ENCODE measurements around the gene SORL1-AS1.

SORL1-AS1 gene

DNA sequence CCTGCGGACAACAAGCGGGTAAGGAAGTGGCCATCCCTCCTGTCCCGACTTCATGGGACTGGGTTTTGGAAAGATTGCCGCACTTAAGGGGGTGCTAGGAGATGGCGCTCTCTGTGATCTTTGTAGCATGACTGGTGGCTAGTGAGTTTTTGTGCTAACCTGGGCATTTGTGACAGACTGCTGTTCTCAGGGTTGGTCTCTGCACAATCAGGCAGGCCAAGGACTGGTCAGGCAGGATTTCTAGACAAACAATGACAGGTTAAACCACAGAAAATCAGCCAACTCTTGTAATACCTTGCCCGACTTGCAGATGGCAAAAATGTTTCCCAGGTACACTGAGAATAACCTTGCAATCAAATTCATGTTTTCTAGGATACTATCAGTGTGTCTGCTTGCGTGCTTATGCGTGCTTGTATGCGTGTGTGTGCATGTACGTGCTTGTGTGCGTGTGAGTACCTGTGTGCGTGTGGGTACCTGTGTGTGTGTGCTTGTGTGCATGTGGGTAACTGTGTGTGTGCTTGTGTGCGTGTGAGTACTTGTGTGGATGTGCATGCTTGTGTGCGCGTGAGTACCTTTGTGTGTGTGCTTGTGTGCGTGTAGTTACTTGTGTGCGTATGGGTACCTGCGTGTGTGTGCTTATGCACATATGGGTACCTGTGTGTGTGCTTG, 25.6 kb upstream of the SORL1-AS1 start:
- Histone ChIP-seq H4K91ac (ENCODE audit: insufficient read depth, low read depth, low read length) (no peak overlapping the region), H2AK5ac (ENCODE audit: low read depth, low read length) (no peak overlapping the region), H3K56ac (ENCODE audit: extremely low read depth, insufficient read depth, low read length) (no peak overlapping the region), H2BK15ac (ENCODE audit: low read depth, low read length) (no peak overlapping the region), H3K27me3 (ENCODE audit: control insufficient read depth, insufficient read depth, low read length) (peaks cover 7% of the 10 kb centered on the region), H3K14ac (replicated peaks; ENCODE audit: low read depth, low read length) (no peak overlapping the region), H3K23ac (ENCODE audit: low read depth, low read length) (no peak overlapping the region), H3K9me1 (ENCODE audit: insufficient read depth, low read length) (peaks cover 5% of the 10 kb centered on the region), H3K4me1 (ENCODE audit: control insufficient read depth, insufficient read depth, low read length) (peaks cover 2% of the 10 kb centered on the region; the same call in 1 of the 2 replicates), H4K20me1 (ENCODE audit: insufficient read depth, low read length) (no peaks in the 10 kb centered on the region), H3K79me1 (ENCODE audit: low read depth in 1 of 2, low read length in 2 of 2) (no peaks in the 10 kb centered on the region), H2BK5ac (ENCODE audit: low read depth, low read length, poor library complexity, severe bottlenecking) (no peak overlapping the region), H2BK20ac (ENCODE audit: low read depth, low read length) (no peak overlapping the region), H3K4me2 (ENCODE audit: low read depth, low read length) (no peak overlapping the region), H2AFZ (replicated peaks; ENCODE audit: low read length, poor library complexity) (no peak overlapping the region), H4K5ac (ENCODE audit: low read depth, low read length) (no peak overlapping the region), H3K36me3 (ENCODE audit: control insufficient read depth, insufficient read depth, low read length) (no peaks in the 10 kb centered on the region), H4K8ac (ENCODE audit: low read depth in 2 of 2, low read length in 2 of 2) (no peak overlapping the region), H3K18ac (ENCODE audit: low read depth, low read length) (no peak overlapping the region), H3K9ac (ENCODE audit: low read depth, low read length) (no peak overlapping the region), H2AK9ac (replicated peaks; ENCODE audit: low read depth, low read length, poor library complexity) (no peak overlapping the region), H3K9me3 (ENCODE audit: control insufficient read depth, insufficient read depth, low read length) (no peaks in the 10 kb centered on the region), H3K27ac (ENCODE audit: insufficient read depth, low read length) (no peak overlapping the region), H2BK120ac (ENCODE audit: low read depth, low read length) (no peak overlapping the region), H3K4ac (ENCODE audit: low read depth, low read length) (no peak overlapping the region), H3K4me3 (ENCODE audit: insufficient read depth, low read depth, low read length) (no peak overlapping the region)
- ATAC-seq (ENCODE audit: low read depth) (no peak), DNase-seq (no peak)
- ChIA-PET POLR2A (ENCODE audit: unreplicated experiment) (no interaction called here), CTCF (no interaction called here)
- in situ Hi-C loops (cut with MboI; ENCODE audit: low sequenced_read_pairs) (no loop called here), intact Hi-C loops (cut with micrococcal nuclease) (no loop called here), dilution Hi-C loops (cut with HindIII; ENCODE audit: low sequenced_read_pairs, unreplicated experiment) (no loop called here)
- TF ChIP-seq RFX5 (IDR thresholded peaks at IDR 0.05; ENCODE audit: low read depth, low read length) = no peak
- TF ChIP-seq, protein P1, sequence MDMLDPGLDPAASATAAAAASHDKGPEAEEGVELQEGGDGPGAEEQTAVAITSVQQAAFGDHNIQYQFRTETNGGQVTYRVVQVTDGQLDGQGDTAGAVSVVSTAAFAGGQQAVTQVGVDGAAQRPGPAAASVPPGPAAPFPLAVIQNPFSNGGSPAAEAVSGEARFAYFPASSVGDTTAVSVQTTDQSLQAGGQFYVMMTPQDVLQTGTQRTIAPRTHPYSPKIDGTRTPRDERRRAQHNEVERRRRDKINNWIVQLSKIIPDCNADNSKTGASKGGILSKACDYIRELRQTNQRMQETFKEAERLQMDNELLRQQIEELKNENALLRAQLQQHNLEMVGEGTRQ (IDR thresholded peaks at IDR 0.05; ENCODE audit: low read depth, low read length) = no peak
- no TSS peak for BruUV-seq (replicated peaks)
- WGBS, 2 experiments (ENCODE audit: extremely low coverage in 2 of 2, insufficient read length in 1 of 2) = 98% methylated on average over 9 of the region's 18 CpGs; no CpG with 5 or more reads in 1 of the 2 experiments

All from IMR-90 (cell line).